SK-MEL-5 (cell line): Measurements from ENCODE around the gene RLIM. TPM values are rescaled to one million over a fixed set of nuclear protein-coding genes. Genes with fewer than 3 reads are reported as not detected.
"Not testable (repeated sequence)": the region's sequence is repeated elsewhere in the genome, so short reads cannot be mapped to it uniquely, and the experiment has no call there.

Experiments used
- DNase-seq: peaks from one replicate; pipeline ENCODE4 v3.0.0-alpha.2; 2016; ENCODE audit warnings: low read depth, low spot score
- in situ Hi-C: cut with HindIII; loops from 2 replicates; pipeline ENCODE4 v1.10.0; 2016; ENCODE audit warnings: low sequenced_read_pairs, high pct_unique_total_duplicates, low pct_unique_long_range_greater_than_20kb
- polyA plus RNA-seq, 2 experiments: library from polyadenylated mRNA; depleted of rRNA; stranded (reverse); fragments of >200 nt; gene quantifications; 2 replicates each; pipeline ENCODE4 v1.2.3, GENCODE V29; 2015
- total RNA-seq: library from RNA; depleted of rRNA; stranded (reverse); fragments of >200 nt; shearing (Covaris generic); gene quantifications from 2 replicates; pipeline ENCODE4 v1.2.3, GENCODE V29; 2014; rRNA removed

RLIM gene
- 62.9 and 67.4 TPM in 2 replicates for total RNA-seq
- 20.1 and 29.6 TPM in 2 replicates for polyA plus RNA-seq (2015; cell fraction: cytosol; rRNA removed)
- 24.7 TPM in 2 replicates for polyA plus RNA-seq (2015; cell fraction: nucleus; rRNA removed)

- in situ Hi-C loops: no loop called here
- DNase-seq: peak; percentile 96
These were observed at the start of gene RLIM for GRCh38 chrX:74614093-74614909. TSS of gene RLIM (minus strand) at chrX:74614624. CDS start at chrX:74595977, 18,647 bp downstream.

- in situ Hi-C loops: no loop called here
- DNase-seq: no peak
These were observed 41.8 kb upstream of the RLIM start for GRCh38 chrX:74656079-74656745.

- in situ Hi-C loops, DNase-seq: not testable (repeated sequence)
These were observed 40.5 kb upstream of the RLIM start for GRCh38 chrX:74654953-74655352.

- in situ Hi-C loops: no loop called here
- DNase-seq: no peak
These were observed 22.4 kb upstream of the RLIM start for GRCh38 chrX:74636749-74637314.

GRCh38 chrX:74613370-74614092, 893 bp downstream of the RLIM start:
- in situ Hi-C loops: no loop called here
- peak; percentile 27 for DNase-seq

- DNase-seq: no peak
- in situ Hi-C loops: no loop called here
These were observed 7.6 kb downstream of the RLIM start for GRCh38 chrX:74606799-74607198.

GRCh38 chrX:74606342-74606741, 8.1 kb downstream of the RLIM start:
- no peak for DNase-seq
- in situ Hi-C loops: no loop called here

GRCh38 chrX:74603040-74603439, 11.4 kb downstream of the RLIM start:
- in situ Hi-C loops: no loop called here
- DNase-seq: no peak

GRCh38 chrX:74602142-74602541, 12.3 kb downstream of the RLIM start:
- DNase-seq: no peak
- in situ Hi-C loops: no loop called here

GRCh38 chrX:74593593-74593992, 20.8 kb downstream of the RLIM start:
- in situ Hi-C loops: no loop called here
- DNase-seq: no peak

- in situ Hi-C loops: no loop called here
- peak; percentile 85 for DNase-seq
These were observed 28.7 kb downstream of the RLIM start for GRCh38 chrX:74585766-74586165.

- in situ Hi-C loops: no loop called here
- no peak for DNase-seq
These were observed 34.7 kb downstream of the RLIM start for GRCh38 chrX:74579597-74580198.

- in situ Hi-C loops: no loop called here
- no peak for DNase-seq
These were observed 36.3 kb downstream of the RLIM start for GRCh38 chrX:74578137-74578536.

- in situ Hi-C loops: no loop called here
- DNase-seq: no peak
These were observed 57.0 kb downstream of the RLIM start for GRCh38 chrX:74557378-74557777.

GRCh38 chrX:74551934-74552333, 62.5 kb downstream of the RLIM start:
- in situ Hi-C loops: no loop called here
- DNase-seq: no peak

GRCh38 chrX:74550295-74550802, 64.1 kb downstream of the RLIM start:
- peak; percentile 83 for DNase-seq
- in situ Hi-C loops: no loop called here

- in situ Hi-C loops: no loop called here
- no peak for DNase-seq
These were observed 67.4 kb downstream of the RLIM start for GRCh38 chrX:74546984-74547383.
